Measurements from ENCODE around the gene HSPA12A.

HSPA12A gene

GRCh38 chr10:116742367-116743265, at the start of gene HSPA12A:
HSPA12A (minus strand) TSS chr10:116742566; CDS start chr10:116742469, 97 bp downstream.
- DNase-seq, result peak; percentile 85

DNA sequence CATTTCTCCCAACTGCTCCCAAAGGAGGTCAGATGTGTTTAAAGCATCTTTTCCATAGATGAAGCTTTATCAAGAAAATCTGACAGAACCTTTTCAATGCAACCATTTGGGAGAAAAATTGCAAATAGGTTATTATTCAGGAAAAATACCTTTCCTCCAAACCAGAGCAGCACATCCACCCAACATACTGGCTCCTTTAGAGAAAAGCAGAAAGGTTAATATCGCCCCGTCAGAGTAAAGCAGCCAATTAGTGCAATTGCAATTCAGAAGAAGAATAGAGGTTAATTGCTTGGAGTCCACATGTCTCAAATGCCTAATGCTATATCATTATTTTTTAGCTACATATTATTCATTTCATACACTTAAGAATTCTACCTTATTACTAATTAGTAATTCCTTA, 48.9 kb upstream of the HSPA12A start:
- no peak for DNase-seq

DNA sequence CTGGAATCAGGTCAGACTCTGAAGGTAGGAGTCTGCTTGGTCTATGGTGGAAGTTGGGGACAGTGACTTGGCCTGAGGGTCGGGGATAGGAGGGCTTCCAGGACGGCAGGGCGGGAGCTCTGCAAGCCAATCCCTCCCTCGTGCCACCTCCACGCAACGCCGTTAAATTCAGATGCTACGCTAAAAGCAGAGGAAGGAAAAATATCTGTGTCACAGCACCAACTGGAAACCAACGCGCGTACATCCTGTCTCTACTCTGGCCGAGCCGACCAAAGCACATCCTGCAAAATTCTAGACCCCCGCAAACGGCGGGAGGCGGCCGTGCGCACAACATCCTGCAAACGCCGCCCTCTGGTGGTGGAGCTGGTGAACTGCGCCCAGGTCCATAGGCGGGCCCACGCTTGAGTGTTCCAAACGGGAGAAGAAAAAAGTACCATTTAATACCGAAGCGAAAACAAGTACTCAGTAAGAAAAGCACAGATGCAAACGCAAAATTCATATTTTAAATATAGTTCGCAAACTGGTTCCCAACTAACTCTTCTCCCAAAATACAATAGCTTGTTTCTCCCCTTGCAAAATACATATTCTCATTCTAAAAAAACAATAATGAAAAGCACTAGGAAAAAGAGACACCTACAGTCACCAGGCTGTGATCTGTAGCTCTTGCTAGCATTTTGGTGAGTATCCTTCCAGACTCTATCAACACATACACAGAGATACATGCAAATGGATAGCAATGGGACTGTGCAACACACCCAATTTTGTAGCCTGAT, 45.7 kb upstream of the HSPA12A start:
- peak; percentile 68 for DNase-seq

DNA sequence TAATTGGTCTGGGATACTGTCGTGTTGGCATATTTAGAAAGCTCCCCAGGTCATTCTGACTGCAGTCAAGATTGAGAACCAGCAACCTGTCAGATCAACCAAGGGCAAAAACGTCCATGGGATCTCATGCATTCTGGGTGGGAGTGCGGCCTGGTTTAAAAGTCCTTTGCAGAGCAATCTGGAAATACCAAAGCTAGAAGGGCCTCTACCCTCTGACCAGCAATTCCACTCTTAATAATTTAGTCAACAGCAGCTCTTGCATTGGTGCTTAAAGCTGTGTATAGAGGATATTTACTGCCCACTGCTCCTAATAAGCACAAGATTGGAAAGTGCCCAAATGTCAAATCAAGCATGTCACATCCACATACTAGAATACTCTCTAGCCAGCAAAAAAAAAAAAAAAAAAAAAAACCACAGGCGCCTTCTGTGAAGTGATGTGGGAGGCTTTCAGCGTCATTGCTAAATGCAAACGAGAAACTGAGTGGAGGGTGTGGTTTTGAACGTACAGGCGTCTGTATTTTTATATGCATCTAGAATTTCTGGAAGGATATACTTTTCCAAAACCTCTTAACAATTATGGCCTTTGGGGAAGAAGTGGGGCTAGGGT, 44.8 kb upstream of the HSPA12A start:
- DNase-seq, result no peak

DNA sequence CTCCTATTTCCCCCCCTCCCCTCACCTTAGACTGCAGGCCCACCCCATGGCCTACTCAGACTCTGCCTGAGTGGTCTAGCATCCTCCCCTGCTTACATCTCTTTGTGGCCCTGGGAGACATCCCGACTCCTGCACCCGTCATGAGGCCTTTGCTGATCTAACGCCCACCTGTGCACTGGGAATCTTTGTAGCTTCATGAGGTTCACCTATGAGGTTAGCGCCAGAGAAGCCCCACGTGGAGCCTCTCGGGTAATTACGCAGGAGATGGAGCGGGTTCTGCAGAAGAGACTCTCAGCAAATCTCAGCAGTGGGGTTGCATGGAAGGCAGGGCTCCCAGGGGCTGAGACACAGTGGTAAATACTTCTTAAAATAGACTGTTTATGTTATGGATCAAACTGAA, 43.5 kb upstream of the HSPA12A start:
- DNase-seq, result no peak

DNA sequence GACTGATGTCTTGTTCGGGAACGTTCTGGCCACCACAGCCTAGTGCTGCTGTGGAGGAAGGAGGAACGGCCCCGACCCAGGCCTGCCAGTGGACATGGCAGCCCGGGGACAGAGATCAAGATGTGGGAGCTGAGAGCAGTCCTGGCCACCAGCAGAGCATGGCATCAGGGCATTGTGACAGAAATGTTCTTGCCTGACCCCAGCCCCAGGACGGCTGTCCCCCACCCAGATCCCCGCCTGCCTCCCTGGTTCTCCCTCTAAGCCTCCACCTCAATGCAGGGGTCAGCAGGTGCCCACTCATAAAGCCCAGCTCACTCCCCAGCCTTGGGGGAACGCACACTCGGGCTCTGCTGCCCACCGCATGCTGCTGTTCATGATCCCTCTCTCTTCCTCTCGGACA, 42.9 kb upstream of the HSPA12A start:
- no peak for DNase-seq

GRCh38 chr10:116784651-116785050, 42.3 kb upstream of the HSPA12A start:
- no peak for DNase-seq

DNA sequence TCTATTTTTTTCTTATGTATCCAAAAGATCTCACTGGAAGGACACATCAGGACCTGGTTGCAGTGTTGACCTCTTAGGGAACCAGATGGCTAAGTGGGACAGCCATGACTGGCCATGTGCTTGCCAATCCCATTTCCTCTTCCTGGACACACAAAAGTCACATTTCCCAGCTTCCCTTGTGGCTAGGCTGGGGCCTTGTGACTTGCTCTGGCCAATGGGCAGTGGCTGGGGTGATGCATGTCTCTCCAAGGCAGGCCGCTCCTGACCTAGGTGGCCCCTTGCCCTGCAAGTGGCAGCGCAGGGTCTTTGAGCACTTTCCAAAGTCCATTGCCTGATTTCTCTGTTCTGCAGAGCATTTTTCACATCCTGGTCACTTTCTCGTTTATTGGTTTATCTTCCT, 41.7 kb upstream of the HSPA12A start:
- no peak for DNase-seq

DNA sequence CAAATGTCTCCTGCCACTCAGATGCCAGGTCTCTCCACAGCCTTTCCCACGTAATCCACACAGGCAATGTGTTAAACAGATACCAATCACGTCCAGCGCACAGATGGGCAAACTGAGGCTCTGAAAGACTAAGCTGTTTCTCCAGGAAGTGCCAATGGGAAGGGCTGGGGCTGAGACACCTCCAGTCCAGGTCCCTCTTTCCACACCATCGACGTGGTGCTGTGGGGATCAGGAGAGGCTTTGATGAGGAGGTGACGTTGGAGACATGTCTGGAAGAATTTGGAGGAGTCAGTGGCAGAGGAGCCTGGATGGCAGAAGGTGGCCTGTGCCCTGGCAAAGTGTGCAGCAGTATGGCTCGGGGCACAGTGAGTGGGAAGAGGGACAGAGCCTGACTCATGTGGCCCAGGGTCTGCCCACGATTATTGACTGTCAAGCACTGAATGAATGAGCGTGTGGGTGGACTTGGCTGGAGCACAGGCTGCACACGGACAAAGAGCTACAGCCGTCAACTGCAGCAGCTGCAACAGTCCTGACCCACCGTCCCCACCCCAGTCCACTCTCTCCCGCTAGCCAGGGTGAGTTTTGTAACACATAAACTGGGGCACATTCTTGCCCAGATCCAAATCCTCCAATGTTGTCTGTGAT, 40.8 kb upstream of the HSPA12A start:
- DNase-seq, result no peak

GRCh38 chr10:116781370-116781884, 39.1 kb upstream of the HSPA12A start:
- DNase-seq, result no peak

DNA sequence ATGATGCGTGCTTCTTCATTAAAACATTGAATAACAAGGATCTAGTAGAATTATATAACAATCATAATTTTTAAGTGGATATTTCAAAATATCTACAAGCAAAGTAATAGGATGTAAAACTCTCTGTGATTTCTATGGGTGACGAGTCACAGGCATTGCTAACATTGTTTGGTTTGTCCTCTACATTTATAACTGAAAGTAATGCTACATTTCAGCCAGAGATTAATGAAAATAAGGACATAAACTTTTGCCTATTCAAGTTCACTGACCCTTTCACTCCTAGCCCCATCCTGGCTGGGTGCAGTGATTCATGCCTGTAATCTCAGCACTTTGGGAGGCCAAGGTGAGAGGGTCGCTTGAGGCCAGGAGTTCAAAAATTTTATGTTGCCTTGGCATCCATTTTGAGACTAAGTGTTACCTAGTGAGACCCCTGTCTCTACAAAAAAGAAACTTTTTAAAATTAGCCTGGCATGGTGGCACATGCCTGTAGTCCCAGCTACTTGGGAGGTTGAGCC, 38.4 kb upstream of the HSPA12A start:
- DNase-seq, result no peak

DNA sequence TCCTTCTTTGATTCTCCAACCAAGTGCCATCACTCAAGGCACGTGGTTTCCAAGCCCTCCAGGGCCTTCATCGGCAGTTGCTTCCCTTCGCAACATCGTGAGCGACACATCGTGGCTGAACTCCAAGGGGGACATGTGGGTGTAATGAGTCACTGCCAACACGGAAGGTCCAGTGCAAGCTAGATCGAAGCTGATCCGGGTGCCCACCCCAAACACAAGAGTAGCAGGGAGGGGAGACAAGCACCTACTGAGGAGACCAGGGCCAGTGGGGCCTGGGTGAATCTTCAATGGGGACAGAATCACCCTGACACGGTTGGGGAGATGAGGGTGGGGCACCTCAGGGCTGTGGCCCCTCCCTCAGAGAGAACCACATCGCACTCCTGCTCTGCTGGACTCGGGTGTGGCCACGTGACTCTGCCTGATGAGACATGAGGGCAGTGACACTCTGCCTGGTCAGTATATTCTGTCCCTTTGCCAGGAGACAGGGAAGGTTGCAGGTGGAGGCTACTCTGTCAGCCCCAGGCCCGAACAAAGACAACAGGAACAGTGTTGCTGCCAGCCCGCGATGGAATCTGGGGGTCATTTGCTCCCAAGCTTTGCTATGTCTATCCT, 36.8 kb upstream of the HSPA12A start:
- DNase-seq, result no peak

- DNase-seq, result no peak
These were observed 34.6 kb upstream of the HSPA12A start for GRCh38 chr10:116777006-116777405.

- no peak for DNase-seq
These were observed 33.4 kb upstream of the HSPA12A start for GRCh38 chr10:116775488-116776400.

DNA sequence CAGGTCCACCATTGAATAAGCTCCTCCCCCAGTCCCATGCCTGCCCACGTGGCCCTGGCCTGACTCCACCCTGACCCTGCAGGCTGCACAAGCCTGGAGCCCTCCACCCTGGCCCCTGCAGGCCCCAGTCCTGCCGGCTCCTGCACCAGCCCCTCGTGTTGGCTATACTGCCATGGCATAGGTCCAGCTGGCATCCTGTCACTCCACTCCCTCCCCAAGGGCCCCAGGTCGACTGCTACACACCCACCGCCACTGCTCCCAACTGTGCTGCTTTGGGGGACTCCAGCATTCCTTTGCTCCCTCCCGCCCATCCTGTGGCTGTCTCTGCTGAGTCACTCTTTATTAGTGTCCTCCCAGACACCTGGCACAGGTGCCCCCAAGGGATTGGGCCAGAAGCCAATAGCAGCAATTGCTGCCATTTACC, 32.4 kb upstream of the HSPA12A start:
- DNase-seq, result no peak

DNA sequence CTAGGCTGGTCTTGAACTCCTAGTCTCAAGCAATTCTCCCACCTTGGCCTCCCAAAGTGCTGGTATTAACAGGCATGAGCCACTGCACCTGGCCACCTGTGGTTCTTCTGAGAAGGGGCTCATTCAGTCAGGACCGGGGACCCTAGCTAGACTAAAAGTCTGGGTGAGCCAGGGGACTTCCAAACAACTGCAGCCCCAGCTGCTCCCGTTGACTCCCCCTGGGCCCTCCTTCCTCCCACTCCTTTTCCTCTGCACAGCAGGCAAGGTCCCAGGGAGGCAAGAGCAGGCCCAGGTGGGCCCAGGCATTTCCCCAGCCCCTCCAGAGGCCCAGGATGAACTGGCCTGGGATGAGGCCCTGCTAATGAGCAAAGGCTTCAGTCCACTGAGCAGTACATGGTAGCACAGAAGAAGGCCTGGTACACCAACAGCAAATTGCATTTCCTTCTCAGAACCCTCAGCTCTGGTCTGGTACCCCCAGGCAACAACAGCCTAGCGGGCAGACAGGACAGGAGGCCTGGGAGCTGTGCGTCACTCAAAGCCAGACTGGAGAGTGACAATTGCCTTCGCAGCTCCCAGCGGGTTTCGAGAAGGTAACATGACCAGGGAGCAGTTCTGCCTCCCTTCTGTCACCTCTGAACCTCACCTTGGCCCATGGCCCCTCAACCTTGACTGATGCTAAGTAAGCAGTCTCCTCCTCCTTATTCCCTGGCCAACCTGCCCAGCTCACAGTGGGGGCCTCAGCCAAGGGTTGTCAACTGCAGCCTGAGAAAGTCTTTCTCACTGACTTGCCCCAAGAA, 30.7 kb upstream of the HSPA12A start:
- DNase-seq, result no peak

DNA sequence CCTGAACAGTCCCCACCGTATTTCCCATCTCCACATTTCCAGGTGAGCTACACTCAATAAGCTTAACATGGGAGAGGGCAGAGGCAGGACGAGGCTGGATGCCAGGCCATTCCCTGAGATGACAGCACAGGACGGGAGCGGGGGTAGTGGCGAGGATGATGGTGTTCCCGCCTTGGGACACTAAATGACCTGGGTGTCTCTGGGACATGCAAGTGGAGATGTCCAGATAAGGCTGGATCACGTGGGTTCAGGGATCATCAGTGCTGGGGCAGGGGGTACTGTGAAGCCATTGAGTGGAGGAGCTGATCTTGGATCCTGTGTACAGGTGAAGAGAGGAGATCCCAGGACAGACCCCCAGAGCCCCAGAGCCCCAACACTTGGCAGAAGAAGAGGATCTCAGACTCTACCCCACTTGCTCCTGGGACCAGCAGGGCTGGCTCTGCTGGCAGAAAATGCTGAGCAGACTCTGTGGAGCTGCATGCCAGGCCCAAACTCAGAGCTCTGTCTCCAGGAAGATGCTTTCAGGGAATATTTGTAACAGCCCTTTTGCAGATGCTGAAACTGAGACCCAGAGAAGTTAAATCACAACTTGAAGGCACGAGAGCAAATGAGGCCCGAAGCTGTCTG, 29.7 kb upstream of the HSPA12A start:
- DNase-seq, result no peak

- no peak for DNase-seq
These were observed 29.0 kb upstream of the HSPA12A start for GRCh38 chr10:116771101-116771958.

GRCh38 chr10:116770281-116770680, 27.9 kb upstream of the HSPA12A start:
- DNase-seq, result no peak

Data from midbrain (tissue), 1 donor.